HPDE6-E6E7 (cell line): Measurements from ENCODE around the gene PLCZ1.
"Not testable (repeated sequence)": the region's sequence is repeated elsewhere in the genome, so short reads cannot be mapped to it uniquely, and the experiment has no call there.

ENCODE experiments used
- DNase-seq: peaks from one replicate; pipeline ENCODE4 v3.0.0; 2011; ENCODE audit warnings: missing footprints; ENCODE audit errors: extremely low spot score

PLCZ1 gene

GRCh38 chr12:18703321-18703720 is 34.5 kb downstream of the PLCZ1 start:
- DNase-seq, result no peak

DNA sequence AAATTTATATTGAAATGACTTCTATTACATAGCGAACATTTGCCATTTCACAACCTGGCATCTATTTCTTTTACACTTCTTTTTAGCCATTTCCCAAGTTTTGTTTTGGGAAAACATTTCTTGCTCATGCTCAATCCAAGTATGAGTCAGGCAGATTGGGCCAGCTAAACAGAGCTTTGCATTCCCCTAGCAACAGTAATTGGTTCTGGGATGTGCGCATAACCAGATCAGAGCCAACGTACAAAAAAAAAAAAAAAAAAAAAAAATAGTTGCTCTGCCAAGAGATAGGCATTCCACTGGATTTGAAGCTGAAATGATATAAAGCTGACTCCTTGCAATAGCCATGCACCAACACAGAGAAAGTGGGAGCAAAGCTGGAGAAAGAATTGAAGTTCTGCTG is 37.5 kb downstream of the PLCZ1 start:
- DNase-seq, result no peak

DNA sequence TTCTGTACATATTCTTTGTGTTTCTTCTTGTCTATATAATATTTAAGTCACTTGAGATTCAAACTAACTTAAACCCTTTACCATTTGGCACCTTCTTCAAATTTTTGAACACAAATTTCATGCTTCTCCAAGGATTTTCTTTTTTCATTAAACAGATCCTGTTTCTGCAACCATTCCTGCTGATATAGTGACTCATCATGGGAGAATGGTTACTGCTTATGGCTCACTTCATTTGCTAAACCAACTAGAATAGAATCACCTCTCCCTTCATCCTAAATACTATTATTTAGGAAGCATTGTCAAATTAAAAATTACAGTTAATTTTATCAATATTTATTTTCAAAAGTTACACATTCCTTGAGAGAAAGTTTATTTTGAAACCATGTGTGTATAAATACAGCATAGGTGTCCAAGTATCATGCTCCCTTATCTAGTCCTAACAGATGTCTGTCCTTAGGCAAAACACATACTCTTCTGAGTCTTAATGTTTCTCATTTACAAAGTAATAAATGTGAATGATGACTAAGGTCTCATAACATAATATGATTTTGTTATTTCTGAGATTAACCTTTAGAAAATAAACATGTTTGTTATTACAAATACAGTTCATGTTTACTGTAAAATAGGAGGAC is 40.7 kb downstream of the PLCZ1 start:
- peak; percentile 17 for DNase-seq

GRCh38 chr12:18693986-18694385 is 43.8 kb downstream of the PLCZ1 start:
- DNase-seq, result not testable (repeated sequence)

DNA sequence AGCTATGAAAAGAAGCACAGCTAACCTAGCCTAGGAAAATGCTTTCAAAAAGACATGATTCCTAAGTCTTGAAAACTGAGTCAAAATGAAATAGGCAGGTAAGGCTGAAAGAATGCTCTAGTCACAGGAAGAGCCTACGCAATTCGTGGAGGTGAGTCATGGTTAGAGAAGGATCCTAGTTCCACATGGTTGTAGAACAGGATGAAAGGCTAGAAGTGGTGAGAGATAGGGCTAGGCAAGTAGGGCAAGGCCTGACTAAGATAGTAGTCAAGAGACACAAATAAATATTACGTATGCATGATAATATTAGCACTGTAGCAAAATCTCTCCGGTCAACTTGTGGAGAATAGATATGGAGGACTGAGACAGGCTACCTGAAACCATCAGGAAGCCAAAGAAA is 47.2 kb downstream of the PLCZ1 start:
- peak; percentile 91 for DNase-seq

GRCh38 chr12:18689771-18690170 is 48.0 kb downstream of the PLCZ1 start:
- no peak for DNase-seq

GRCh38 chr12:18684430-18684829 is 53.4 kb downstream of the PLCZ1 start:
- no peak for DNase-seq

DNA sequence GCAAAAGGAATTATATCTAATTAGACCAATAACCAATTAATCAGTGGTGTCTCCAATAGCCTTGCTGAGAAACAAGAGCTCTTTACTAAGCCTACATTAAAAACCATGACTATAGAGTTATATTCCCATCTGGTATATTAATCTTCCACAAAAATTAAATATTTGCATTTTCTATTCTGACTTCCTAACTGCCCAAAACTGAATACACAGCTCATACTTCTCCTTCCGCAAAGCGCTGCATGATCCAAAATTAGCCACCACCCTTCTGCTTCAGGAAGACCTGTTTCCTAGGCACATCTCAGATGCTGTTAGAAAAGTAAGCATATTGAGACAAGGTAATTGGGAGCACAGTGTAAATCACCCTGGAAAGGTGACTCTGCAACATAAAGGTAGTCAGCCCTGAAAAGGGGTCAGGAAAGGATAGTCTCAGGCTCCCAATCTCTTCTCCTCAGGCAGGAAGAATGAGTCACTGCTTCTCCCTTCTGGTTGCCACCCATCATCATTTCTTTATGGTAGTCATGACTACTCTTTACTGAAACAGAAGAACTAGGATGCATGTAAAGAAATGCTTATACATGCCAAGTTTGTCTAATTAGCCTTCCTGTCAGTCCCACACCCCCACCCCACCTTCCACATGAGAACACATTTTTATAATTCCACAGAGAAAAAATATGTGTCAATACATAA is 54.3 kb downstream of the PLCZ1 start:
- DNase-seq, result peak; percentile 38

GRCh38 chr12:18681818-18682217 is 56.0 kb downstream of the PLCZ1 start:
- no peak for DNase-seq

DNA sequence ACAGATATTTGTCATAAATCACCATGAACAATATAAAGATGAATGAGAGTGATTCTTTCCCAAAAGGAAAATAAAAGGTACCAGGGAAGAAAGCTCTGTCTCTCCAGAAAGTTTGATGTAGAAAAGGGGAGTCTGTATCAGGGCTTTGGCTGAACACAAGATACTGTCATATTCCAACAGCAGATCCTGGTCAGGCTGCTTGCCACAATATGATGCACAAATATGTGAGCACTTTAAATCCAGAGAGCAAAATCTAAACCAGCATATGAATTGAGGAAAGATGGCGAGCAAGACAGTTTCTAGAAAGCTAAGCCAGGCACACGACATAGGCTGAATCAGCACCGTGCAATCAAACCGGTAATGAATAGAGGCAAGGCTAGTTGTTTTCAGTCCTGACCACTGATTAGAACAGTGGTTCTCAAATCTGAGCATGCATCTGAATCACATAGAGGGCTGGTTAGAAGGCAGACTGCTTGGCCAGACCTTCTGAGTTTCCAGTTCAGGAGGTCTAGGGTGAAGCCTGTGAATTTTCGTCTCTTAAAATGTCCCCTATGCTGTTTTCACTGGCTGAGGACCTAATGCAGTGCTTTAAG is 60.7 kb downstream of the PLCZ1 start:
- no peak for DNase-seq

- no peak for DNase-seq
Measured at GRCh38 chr12:18676141-18676540, 61.7 kb downstream of the PLCZ1 start.

DNA sequence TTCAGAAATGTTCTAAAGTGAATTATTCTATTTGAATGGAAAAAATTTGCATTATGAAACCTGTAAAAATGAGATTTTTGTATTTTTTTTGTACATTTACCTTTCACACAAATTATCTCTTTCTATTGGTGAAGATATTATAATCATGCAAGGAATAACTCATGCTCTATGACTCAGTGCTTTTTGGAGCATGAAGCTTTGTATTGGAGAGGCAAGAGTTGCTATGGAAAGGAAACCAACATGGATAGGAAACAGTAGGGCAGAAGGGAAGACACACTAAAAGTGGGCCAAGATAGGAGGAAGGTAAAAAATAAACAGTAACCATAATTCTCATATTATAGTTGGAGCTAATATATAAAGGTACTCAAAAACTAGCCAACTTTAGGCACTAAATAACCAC is 79.0 kb downstream of the PLCZ1 start:
- DNase-seq, result no peak

- no peak for DNase-seq
Measured at GRCh38 chr12:18658179-18658578, 79.6 kb downstream of the PLCZ1 start.

GRCh38 chr12:18655351-18655750 is 82.5 kb downstream of the PLCZ1 start:
- no peak for DNase-seq

- no peak for DNase-seq
Measured at GRCh38 chr12:18653465-18653864, 84.3 kb downstream of the PLCZ1 start.

DNA sequence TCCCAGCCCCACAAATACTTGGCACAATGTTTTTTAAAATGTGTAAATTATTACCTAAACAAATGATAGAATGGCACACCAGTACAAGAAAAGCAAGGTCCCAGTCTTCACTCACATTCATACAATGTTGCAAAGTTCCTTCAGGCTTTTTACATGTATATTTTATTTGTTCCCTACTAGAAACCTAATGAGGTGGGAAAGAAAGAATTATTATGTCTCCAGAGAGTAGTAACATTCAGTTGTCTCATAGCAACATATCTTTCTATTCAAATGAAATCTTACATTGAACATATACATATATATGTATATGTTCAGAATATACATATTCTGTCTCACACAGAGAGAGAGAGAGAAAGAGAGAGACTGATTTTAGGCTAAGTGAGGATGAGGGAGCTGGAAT is 85.2 kb downstream of the PLCZ1 start:
- DNase-seq, result no peak

- no peak for DNase-seq
Measured at GRCh38 chr12:18651525-18651924, 86.3 kb downstream of the PLCZ1 start.

DNA sequence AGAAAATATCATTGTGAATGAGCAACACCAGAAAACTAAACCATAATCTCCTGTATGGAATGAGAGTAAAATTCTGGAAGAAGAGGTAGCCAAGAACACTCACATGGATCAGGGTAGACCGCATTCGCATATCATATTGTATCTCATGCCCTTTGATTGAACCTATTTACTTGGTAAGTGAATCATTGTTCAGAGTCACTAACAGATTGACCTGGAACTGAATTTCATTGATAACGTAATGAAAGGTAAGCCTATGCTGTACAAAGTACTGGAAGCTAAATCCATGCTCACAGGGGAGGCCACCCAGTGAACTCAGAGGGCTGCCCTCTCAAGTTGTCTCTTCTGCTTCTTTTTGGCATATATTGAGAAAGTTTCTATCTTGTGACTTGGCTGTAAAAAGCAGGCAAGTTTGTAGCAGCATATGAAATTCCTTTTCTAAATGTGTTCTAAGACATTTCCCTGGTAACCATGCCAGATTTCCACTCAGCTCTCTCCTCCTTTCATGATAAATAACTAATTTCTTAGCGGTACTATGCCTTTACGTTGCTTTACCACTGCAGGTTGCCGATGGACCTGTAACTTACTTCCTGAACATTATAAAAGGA is 91.4 kb downstream of the PLCZ1 start:
- no peak for DNase-seq

DNA sequence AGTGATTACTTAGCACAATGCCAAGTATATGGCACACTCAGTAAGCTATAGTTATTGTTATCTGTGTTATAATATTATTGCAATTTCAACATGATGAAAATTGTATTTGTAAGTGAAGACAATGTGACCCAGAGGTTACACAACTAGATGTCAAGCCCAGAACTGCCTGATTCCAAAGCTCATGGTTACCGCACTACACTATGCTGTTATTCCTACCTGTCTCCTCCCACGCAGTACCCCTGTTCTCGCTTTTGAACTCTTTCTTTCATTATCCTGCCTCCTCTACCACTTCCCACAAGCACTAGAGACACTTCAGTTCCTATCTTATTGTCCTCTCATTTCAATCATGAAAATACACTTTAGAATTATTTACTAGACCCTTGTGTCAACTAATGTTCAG is 93.2 kb downstream of the PLCZ1 start:
- DNase-seq, result no peak

GRCh38 chr12:18643681-18644080 is 94.1 kb downstream of the PLCZ1 start:
- no peak for DNase-seq

- no peak for DNase-seq
Measured at GRCh38 chr12:18640321-18640955, 97.4 kb downstream of the PLCZ1 start.

DNA sequence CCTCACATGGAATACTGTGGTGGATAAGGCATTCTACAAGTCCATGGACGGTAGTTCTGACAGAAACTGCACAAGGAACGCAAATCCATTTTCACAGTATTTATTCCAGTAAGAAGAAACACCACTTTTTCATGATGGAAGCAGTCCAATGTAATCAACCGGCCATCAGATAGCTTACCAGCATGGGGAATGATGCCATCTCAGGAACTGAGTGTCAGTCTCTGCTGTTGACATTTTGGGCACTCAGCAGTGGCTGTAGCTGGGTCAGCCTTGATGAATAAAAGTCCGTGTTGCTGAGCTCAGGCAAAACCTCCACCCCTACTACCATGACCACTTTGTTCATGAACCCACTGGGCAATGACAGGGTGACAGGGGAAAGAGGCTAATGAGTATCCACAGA is 103.4 kb downstream of the PLCZ1 start:
- no peak for DNase-seq
